Fibroblast of skin of right quadriceps (primary cell): ENCODE data around the gene PLEKHH1.
A peak's percentile ranks its signal among the peaks of the same experiment; 100 is the strongest.
"Not testable (repeated sequence)": the region's sequence is repeated elsewhere in the genome, so short reads cannot be mapped to it uniquely, and the experiment has no call there.

Experiments used
- DNase-seq: peaks from one replicate; pipeline ENCODE4 v3.0.0-alpha.2; 2013

Gene PLEKHH1

GRCh38 chr14:67584978-67585377, 51.9 kb downstream of the PLEKHH1 start:
- DNase-seq, result no peak

GRCh38 chr14:67586369-67586768, 53.3 kb downstream of the PLEKHH1 start:
- DNase-seq, result no peak

GRCh38 chr14:67589204-67589770, 56.2 kb downstream of the PLEKHH1 start:
- DNase-seq, result no peak

- DNase-seq, result not testable (repeated sequence)
These were observed 60.6 kb downstream of the PLEKHH1 start for GRCh38 chr14:67593650-67594049.

- DNase-seq, result no peak
These were observed 62.3 kb downstream of the PLEKHH1 start for GRCh38 chr14:67595392-67595791.

GRCh38 chr14:67599698-67600561, 66.8 kb downstream of the PLEKHH1 start, which contains the start of gene PIGH:
PIGH (minus strand) TSS chr14:67600268; CDS start chr14:67600203, 65 bp downstream.
- peak; percentile 87 for DNase-seq

GRCh38 chr14:67600562-67600974, 67.5 kb downstream of the PLEKHH1 start:
- not testable (repeated sequence) for DNase-seq

- no peak for DNase-seq
These were observed 69.0 kb downstream of the PLEKHH1 start for GRCh38 chr14:67602076-67602475.

- DNase-seq, result no peak
These were observed 70.0 kb downstream of the PLEKHH1 start for GRCh38 chr14:67602995-67603545.

GRCh38 chr14:67607646-67608045, 74.6 kb downstream of the PLEKHH1 start:
- DNase-seq, result no peak

GRCh38 chr14:67609642-67610310, 76.7 kb downstream of the PLEKHH1 start:
- no peak for DNase-seq

- no peak for DNase-seq
These were observed 77.4 kb downstream of the PLEKHH1 start for GRCh38 chr14:67610491-67610890.

GRCh38 chr14:67618617-67619063, 85.5 kb downstream of the PLEKHH1 start:
- peak; percentile 82 for DNase-seq

GRCh38 chr14:67619446-67620216, 86.5 kb downstream of the PLEKHH1 start, which contains the start of gene ARG2:
ARG2 (plus strand) TSS chr14:67619920; CDS start chr14:67619978, 58 bp downstream.
- peak; percentile 83 for DNase-seq

- no peak for DNase-seq
These were observed 87.2 kb downstream of the PLEKHH1 start for GRCh38 chr14:67620217-67620785.

GRCh38 chr14:67622675-67623074, 89.6 kb downstream of the PLEKHH1 start:
- peak; percentile 85 for DNase-seq

GRCh38 chr14:67623114-67623513, 90.0 kb downstream of the PLEKHH1 start:
- no peak for DNase-seq

- not testable (repeated sequence) for DNase-seq
These were observed 93.0 kb downstream of the PLEKHH1 start for GRCh38 chr14:67626131-67626530.

GRCh38 chr14:67627519-67627918, 94.4 kb downstream of the PLEKHH1 start:
- no peak for DNase-seq

- no peak for DNase-seq
These were observed 97.1 kb downstream of the PLEKHH1 start for GRCh38 chr14:67630186-67630585.

GRCh38 chr14:67630938-67631337, 97.8 kb downstream of the PLEKHH1 start:
- no peak for DNase-seq
